ENCODE measurements around the gene CASK. TPM values are rescaled to one million over a fixed set of nuclear protein-coding genes. Genes with fewer than 3 reads are reported as not detected.

CASK gene
- total and polyA plus RNA-seq, 10 donors: 4.7 to 63.7 (median 42.8) TPM

DNA sequence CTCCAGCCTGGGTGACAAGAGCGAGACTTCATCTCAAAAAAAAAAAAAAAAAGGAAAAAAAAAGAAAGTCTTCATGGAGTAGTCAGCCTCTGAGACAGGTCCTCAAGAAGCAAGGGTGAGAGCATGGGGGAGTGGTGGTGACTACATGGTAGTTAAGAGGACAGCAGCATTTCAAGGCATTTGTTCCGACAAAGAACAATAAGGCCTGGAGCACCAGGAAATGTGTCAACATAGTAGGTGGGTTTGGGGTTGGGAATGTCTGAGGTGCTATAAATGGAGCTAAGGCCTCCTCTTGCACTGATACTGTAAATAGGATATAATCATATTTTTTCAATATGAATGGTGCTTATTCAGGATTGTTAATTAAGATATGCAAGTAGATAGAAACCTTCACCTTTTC lies 165.0 kb downstream of the CASK start:
- H3K4me3 ChIP-seq: no peak overlapping the region
- WGBS, 5 donors: 81 to 94% (median 88%) methylated on average over 1 to 2 of the region's 2 CpGs
- H3K27me3 ChIP-seq (replicated peaks in 1 of 7): no peaks in the 10 kb centered on the region
- DNase-seq: no peak
- intact Hi-C loops (cut with DNase I; ENCODE audit: low total_unique reads): loop anchor here (10.0 kb wide), 1 partner anchor 204 kb away; no protein-coding TSS in a partner anchor
- no peaks in the 10 kb centered on the region for H3K9me3 ChIP-seq
- TF ChIP-seq POLR2A (IDR thresholded peaks at IDR 0.05): no peak
- TF ChIP-seq, protein P1, sequence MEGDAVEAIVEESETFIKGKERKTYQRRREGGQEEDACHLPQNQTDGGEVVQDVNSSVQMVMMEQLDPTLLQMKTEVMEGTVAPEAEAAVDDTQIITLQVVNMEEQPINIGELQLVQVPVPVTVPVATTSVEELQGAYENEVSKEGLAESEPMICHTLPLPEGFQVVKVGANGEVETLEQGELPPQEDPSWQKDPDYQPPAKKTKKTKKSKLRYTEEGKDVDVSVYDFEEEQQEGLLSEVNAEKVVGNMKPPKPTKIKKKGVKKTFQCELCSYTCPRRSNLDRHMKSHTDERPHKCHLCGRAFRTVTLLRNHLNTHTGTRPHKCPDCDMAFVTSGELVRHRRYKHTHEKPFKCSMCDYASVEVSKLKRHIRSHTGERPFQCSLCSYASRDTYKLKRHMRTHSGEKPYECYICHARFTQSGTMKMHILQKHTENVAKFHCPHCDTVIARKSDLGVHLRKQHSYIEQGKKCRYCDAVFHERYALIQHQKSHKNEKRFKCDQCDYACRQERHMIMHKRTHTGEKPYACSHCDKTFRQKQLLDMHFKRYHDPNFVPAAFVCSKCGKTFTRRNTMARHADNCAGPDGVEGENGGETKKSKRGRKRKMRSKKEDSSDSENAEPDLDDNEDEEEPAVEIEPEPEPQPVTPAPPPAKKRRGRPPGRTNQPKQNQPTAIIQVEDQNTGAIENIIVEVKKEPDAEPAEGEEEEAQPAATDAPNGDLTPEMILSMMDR (IDR thresholded peaks at IDR 0.05 in 8 of 11, conservative IDR thresholded peaks at IDR 0.05 in 3 of 11): no peak
- no peak for TF ChIP-seq POLR2AphosphoS5 (IDR thresholded peaks at IDR 0.05)
- no peaks in the 10 kb centered on the region for H3K36me3 ChIP-seq
- H3K4me1 ChIP-seq: no peaks in the 10 kb centered on the region
- no peak overlapping the region for H3K27ac ChIP-seq

DNA sequence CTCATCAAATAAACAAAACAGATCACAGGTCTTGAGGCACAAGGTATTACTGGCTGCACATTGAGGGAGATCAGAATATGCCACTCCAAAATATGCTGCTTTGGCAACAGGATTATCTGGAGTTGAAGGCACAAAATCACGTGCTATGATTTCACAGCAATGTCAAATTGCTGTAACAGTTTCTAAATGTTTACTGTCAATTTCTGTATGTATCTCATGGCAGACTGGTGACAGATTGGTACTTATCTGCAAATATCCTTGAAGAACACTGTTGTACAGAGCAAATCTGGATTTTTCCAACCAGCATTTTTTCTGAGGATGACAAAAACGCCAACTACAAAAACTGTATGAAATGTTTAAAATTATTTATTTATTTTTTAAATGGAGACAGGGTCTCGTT lies 172.6 kb downstream of the CASK start:
- no peaks in the 10 kb centered on the region for H3K9me3 ChIP-seq
- H3K27ac ChIP-seq: no peak overlapping the region
- 60 to 96% (median 73%) methylated on average over 3 of the region's 3 CpGs for WGBS, 5 donors
- no peak for DNase-seq
- H3K4me1 ChIP-seq: no peaks in the 10 kb centered on the region
- no peaks in the 10 kb centered on the region for H3K36me3 ChIP-seq
- no peak overlapping the region for H3K4me3 ChIP-seq
- intact Hi-C loops (cut with DNase I; ENCODE audit: low total_unique reads): loop anchor here (10.0 kb wide), 1 partner anchor 196 kb away; no protein-coding TSS in a partner anchor
- no peak for TF ChIP-seq POLR2AphosphoS5 (IDR thresholded peaks at IDR 0.05)
- TF ChIP-seq POLR2A (IDR thresholded peaks at IDR 0.05): no peak
- TF ChIP-seq, protein P1 (IDR thresholded peaks at IDR 0.05 in 8 of 11, conservative IDR thresholded peaks at IDR 0.05 in 3 of 11): no peak
- H3K27me3 ChIP-seq (replicated peaks in 1 of 7): peaks cover 0 to 5% (median 0%) of the 10 kb centered on the region in 7 donors

DNA sequence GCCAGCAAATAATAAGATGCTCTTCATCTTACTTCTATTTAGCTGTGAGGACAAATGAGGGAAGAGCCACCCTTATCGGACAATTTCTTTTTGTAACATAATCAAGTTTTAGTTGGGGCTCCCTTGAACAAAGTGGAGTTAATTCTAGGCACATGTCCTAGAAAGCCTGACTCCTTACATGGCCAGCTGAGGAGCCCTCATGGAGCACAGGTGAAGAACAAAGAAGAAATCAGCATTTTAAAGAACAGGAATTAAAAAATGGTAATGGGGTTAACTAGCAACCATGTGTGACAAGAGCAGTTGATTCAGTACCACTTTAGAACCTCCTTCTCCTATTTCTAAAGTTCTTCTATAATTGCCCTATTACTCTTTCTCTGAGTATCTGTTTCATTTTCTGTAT lies 183.5 kb downstream of the CASK start:
- 85 to 100% (median 97%) methylated on average over 1 of the region's 1 CpG for WGBS, 5 donors

GRCh38 chrX:41737065-41737464 lies 186.3 kb downstream of the CASK start:
- Histone ChIP-seq H3K9me3 (no peaks in the 10 kb centered on the region), H3K27me3 (replicated peaks in 1 of 7) (peaks cover 0 to 3% (median 0%) of the 10 kb centered on the region in 7 donors), H3K4me3 (no peak overlapping the region), H3K4me1 (peaks cover 0 to 33% (median 7%) of the 10 kb centered on the region in 6 donors), H3K36me3 (no peaks in the 10 kb centered on the region), H3K27ac (no peak overlapping the region)
- 44 to 72% (median 65%) methylated on average over 7 of the region's 7 CpGs for WGBS, 5 donors
- intact Hi-C loops (cut with DNase I; ENCODE audit: low total_unique reads): no loop called here
- TF ChIP-seq POLR2AphosphoS5 (IDR thresholded peaks at IDR 0.05) (no peak), POLR2A (IDR thresholded peaks at IDR 0.05) (no peak)
- TF ChIP-seq, protein P1 (IDR thresholded peaks at IDR 0.05 in 8 of 11, conservative IDR thresholded peaks at IDR 0.05 in 3 of 11): no peak
- no peak for DNase-seq

More for the DNA sequence above, 183.5 kb downstream of the CASK start:
- peaks cover 0 to 19% (median 0%) of the 10 kb centered on the region in 6 donors for H3K36me3 ChIP-seq
- DNase-seq: no peak
- peaks cover 0 to 3% (median 0%) of the 10 kb centered on the region in 7 donors for H3K27me3 ChIP-seq (replicated peaks in 1 of 7)
- TF ChIP-seq POLR2A (IDR thresholded peaks at IDR 0.05) (no peak), POLR2AphosphoS5 (IDR thresholded peaks at IDR 0.05) (no peak)
- TF ChIP-seq, protein P1 (IDR thresholded peaks at IDR 0.05 in 8 of 11, conservative IDR thresholded peaks at IDR 0.05 in 3 of 11): no peak
- peaks cover 0 to 6% (median under 1%) of the 10 kb centered on the region in 6 donors for H3K4me1 ChIP-seq
- H3K9me3 ChIP-seq: no peaks in the 10 kb centered on the region
- no peak overlapping the region for H3K27ac ChIP-seq
- intact Hi-C loops (cut with DNase I; ENCODE audit: low total_unique reads): no loop called here
- no peak overlapping the region for H3K4me3 ChIP-seq
